Germinal center (tissue), 1 donor: ENCODE results near the gene CELA2A.
"Not testable (repeated sequence)": the region's sequence is repeated elsewhere in the genome, so short reads cannot be mapped to it uniquely, and the experiment has no call there.

Experiments used
- DNase-seq: peaks from one replicate; pipeline ENCODE4 v3.0.0; 2012; ENCODE audit warnings: mixed read lengths, low spot score

CELA2A gene

DNA sequence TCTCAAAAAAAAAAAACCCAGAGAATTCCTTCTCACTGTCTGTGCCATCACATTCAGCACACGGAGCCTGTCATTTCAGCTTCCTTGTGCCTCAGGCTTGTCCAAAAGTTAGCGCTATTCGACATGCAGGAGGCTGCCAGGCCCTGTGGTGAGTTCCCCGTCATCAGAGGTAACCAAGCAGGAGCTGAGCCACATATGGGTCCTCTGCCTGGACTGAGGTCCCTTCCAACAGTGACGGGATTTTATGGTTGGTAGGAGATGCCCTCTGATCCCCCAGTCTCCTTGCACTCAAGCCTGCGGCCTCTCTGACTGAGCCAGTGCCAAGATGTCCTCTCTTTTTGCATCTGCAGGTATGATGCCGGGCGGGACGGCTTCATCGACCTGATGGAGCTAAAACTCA lies 31.0 kb upstream of the CELA2A start:
- no peak for DNase-seq

DNA sequence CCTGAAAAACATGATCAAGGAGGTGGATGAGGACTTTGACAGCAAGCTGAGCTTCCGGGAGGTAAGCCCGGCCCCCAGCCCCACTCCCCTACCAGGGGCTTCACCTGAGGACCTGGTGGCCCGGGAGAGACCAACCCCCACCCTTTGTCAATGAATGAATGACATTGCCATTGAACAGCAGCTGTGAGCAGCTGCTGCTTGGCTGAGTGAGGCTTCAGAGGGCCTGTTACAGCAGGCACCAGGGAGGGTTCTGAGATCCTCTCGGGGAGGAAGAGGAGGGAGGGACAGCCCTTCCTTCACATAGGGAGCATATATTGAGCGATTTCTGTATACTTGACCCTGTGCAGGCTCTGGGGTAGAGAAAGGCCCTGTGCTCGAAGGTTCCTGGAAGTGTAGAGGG lies 30.6 kb upstream of the CELA2A start:
- no peak for DNase-seq

DNA sequence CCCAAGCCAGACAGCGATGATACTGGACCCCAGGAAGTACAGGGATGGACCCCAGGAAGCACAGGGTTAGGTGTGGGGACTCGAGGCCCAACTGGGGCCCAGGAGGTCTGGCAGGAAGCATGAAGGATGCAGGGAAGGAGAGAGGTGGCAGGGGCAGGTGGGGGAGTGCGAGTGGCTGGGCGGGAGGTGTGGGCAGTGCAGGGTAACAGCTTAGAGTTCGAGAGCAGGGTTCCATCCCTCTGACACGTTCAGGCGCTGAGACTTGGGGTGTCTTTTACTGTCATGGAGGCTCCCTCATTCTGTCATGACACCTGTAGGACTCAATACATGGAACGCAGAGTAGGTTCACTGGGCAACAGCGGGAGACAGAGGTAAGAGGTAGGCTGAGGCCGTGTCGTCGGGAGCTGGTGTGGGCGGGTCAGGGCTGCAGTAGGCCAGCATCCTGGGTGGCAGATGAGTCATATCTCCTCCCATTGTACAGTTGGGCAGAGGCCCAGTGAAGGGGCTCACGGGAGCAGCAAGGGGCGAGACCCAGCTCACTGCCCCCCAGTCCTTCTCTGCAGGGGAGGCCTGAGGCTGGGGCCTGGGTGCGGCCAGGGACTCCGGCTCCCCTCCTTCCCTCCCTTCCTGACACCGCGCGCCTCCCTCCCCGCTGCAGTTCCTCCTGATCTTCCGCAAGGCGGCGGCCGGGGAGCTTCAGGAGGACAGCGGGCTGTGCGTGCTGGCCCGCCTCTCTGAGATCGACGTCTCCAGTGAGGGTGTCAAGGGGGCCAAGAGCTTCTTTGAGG lies 29.8 kb upstream of the CELA2A start:
- no peak for DNase-seq

GRCh38 chr1:15427280-15427666 lies 29.3 kb upstream of the CELA2A start:
- no peak for DNase-seq

- DNase-seq, result not testable (repeated sequence)
Measured at GRCh38 chr1:15428252-15428651, 28.3 kb upstream of the CELA2A start.

DNA sequence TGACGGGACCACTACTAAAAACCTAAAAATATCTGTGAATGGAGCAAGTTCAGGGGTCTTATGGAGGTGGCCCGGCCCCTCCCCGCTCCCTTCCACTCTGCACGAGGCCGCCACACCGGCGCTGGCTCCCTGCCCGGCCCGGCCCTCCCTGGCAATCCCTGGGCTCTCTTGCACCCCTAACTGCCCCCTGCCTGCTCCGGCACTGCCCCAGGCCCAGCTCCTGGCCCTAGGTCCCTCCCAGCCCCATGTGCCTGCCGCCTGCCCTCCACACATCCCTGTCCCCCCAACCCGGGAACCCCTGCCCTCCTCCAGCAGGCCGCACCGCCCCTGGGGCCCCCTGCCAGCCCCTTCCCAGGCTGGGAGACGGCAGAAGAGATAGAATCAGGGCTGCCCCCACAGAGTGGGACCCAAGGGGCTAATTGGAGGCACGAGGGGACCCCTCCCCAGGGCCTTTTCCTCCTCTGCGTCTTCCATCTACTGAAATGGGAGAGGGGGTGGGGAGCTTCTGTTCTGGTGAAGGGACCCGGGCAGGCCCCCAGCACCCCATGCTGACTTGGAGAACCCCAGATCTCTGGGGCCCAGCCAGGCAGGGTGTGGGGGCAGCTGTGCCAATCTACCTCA lies 27.6 kb upstream of the CELA2A start:
- DNase-seq, result no peak

DNA sequence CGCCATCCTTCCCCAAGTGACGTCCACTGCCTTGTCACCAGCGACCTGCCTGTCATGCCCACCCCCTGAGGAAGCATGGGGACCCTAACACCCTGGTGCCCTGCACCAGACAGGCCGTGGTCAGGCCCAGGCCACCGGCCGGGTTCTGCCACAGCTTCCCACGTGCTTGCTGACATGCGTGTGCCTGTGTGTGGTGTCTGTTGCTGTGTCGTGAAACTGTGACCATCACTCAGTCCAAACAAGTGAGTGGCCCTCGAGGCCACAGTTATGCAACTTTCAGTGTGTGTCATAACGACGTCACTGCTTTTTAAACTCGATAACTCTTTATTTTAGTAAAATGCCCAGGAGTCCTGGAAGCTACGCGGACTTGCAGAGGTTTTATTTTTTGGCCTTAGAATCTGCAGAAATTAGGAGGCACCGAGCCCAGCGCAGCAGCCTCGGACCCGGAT lies 26.8 kb upstream of the CELA2A start:
- no peak for DNase-seq

GRCh38 chr1:15430787-15431570 lies 25.6 kb upstream of the CELA2A start:
- DNase-seq, result peak; percentile 85

- no peak for DNase-seq
Measured at GRCh38 chr1:15431571-15431948, 25.0 kb upstream of the CELA2A start.

- DNase-seq, result no peak
Measured at GRCh38 chr1:15432324-15432723, 24.2 kb upstream of the CELA2A start.

DNA sequence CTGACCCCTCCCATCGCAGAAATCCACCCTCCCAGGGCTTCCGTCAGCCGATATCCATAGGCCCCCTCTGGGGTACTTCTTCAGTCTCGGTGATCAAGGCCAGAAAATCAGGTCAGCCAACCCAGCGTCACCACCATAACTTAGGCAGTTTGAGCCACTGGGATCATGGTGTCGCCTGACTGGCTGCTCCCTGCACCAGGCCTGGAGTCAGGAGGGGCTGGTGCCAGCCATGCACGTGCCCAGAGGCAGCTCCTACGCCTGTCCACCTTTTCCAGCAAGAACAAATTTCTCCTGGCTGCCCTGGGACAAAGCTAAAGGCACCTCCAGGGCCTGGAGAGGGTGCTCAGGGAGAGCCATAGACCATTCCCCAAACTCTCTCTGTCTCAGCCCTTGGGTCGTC lies 23.1 kb upstream of the CELA2A start:
- no peak for DNase-seq

GRCh38 chr1:15434739-15435138 lies 21.8 kb upstream of the CELA2A start:
- not testable (repeated sequence) for DNase-seq

DNA sequence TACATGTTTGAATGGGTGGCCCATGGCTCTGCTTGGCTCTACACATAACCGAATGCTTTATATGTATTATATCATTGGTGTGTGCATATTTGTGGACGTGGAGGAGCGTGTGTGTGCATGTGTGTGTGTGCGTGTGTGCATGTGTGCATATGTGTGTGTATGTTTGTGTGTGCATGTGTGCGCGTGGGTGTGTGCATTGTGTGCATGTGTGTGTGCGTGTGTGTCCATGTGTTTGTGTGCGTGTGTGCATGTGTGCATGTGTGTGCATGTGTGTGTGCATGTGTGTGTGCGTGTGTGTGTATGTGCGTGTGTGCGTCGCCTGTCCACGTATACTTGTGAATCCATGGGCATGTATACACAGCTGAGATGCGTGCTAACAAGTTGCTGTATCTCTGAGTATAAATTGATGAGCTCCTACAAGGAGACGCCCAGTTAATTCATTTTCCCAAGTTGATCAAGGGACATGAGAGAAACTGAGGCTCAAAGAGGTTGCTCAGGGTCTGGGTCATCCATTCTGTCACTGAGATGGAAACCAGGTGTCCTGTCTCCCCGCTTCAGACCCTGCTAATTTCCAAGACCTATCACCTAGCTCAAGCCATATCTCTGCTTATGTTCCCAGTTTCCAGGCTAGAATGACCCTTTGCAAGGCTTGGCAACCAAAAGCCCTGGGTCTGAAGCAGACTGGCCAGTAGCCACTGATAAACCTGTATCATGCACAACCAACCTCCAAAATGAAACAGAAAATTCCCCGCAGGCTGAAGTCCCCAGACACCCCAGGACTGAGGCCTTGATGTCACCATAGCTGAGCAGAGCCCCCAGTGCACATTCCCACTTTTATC lies 21.1 kb upstream of the CELA2A start:
- DNase-seq, result no peak

GRCh38 chr1:15436881-15437442 lies 19.6 kb upstream of the CELA2A start:
- no peak for DNase-seq

DNA sequence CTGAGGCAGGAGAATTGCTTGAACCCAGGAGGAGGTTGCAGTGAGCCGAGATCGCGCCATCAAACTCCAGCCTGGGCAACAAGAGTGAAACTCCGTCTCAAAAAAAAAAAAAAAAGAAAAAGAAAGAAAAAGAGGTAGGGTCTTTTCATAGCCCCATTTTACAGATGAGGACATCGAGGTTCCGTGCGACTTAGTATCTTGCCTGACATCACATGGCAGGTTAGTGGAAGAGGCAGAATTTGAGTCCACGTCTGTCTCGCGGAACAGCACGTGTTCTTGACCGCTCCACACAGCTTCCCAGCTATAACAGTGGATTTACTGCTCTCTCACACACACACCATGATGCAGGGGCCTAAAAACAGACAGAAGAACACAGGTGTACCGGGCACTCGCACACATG lies 17.2 kb upstream of the CELA2A start:
- no peak for DNase-seq

DNA sequence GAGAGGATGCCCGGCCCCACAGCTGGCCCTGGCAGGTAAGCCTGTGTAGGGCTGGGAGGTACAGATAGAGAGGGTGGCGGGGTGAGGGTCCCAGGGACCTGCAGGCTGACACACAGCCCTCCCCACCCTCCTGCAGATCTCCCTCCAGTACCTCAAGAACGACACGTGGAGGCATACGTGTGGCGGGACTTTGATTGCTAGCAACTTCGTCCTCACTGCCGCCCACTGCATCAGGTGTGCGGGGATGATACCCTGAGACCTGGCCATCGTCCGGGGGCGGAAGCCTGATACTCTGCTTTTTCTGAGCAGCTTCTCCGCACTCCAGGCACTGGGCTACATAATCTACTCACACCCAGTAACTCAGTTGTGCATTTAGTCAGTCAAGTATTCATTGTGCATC lies 16.2 kb upstream of the CELA2A start:
- no peak for DNase-seq

DNA sequence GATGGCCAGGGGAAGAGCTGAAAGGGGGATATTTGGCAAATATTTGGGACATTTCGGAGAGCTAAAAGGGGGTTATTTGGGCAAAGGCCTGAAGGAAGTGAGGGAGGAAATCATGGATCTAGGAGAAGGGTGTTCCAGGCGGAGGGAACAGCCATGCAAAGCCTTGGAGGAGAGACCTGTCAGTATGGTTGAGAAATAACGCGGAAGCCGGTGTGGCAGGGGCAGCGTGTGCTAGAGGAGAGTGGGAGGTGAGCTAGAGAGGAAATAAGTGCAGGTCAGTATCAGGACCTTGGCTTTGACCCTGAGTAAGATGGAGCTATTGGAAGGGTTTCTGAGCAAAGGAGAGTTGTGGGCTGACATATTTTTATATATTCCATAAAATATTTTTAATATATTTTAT lies 15.3 kb upstream of the CELA2A start:
- no peak for DNase-seq

- DNase-seq, result no peak
Measured at GRCh38 chr1:15442119-15442518, 14.4 kb upstream of the CELA2A start.

DNA sequence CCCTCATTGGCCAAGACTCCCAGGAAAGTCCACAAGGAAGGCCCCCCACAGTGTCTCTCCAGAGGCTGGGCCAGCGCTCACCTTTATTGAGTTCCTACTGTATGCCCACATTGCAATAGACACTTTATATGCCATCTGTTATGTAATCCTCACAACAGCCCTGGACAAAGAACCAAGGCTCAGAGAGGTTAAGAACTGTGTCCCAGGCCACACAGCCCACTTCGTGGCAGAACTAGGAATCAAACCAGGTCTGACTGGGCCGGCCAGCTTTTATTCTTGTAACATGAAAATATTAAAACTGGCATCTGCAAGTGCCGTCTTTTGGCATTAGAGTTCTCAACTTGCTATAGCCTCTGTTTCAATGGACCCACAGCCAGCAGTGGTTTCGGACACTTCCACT lies 13.8 kb upstream of the CELA2A start:
- no peak for DNase-seq

DNA sequence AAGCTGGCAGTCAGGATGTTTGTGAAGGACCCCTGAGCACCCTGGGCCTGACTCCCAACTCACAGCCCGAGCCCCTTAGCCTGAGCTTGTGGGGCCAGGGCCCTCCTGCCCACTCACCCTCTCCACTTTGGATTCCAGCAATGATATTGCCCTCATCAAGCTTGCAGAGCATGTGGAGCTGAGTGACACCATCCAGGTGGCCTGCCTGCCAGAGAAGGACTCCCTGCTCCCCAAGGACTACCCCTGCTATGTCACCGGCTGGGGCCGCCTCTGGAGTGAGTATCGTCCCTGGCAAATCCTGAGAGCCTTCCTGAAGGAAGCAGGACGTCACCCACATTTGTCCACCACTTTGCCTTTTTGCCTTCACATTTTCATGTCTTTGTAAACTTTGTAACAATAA lies 13.3 kb upstream of the CELA2A start:
- DNase-seq, result no peak

GRCh38 chr1:15444468-15445389 lies 11.8 kb upstream of the CELA2A start:
- no peak for DNase-seq
